PFSK-1 (cell line): ENCODE results near the gene C10orf53.

Source experiments
- FOXP2 ChIP-seq: optimal IDR thresholded peaks from 2 replicates; pipeline ENCODE3; 2011; ENCODE audit warnings: borderline replicate concordance, control low read depth, inconsistent platforms; ENCODE audit not compliant: insufficient read depth; ENCODE audit errors: extremely low read length, extremely low read depth
- POLR2AphosphoS5 ChIP-seq: IDR thresholded peaks from 2 replicates; pipeline ENCODE4 v1.6.1; 2012; ENCODE audit warnings: low read depth, mild to moderate bottlenecking, control low read depth, low read length, moderate library complexity
- REST ChIP-seq, 2 experiments: IDR thresholded peaks; 2 replicates each; pipeline versions ENCODE4 v1.6.1 to v1.8.0; 2011 to 2012; ENCODE audit warnings: low read depth in 2 of 2, low read length in 2 of 2, control low read depth in 1 of 2, inconsistent platforms in 1 of 2, mild to moderate bottlenecking in 1 of 2, moderate library complexity in 1 of 2; ENCODE audit not compliant: insufficient read depth in 1 of 2
- SIN3A ChIP-seq: IDR thresholded peaks from 2 replicates; pipeline ENCODE4 v1.6.1; 2012; ENCODE audit warnings: mild to moderate bottlenecking, low read length, moderate library complexity, borderline replicate concordance; ENCODE audit not compliant: insufficient read depth
- TAF1 ChIP-seq: IDR thresholded peaks from 2 replicates; pipeline ENCODE4 v1.6.1; 2012; ENCODE audit warnings: low read length, control low read depth, borderline replicate concordance; ENCODE audit not compliant: insufficient read depth

C10orf53 gene

GRCh38 chr10:49647554-49647953, 31.9 kb upstream of the C10orf53 start:
- TF ChIP-seq TAF1 (no peak), SIN3A (no peak), REST (IDR thresholded peaks at IDR 0.05; ENCODE audit: insufficient read depth in 1 of 2, low read depth in 2 of 2, low read length in 2 of 2) (no peak), FOXP2 (no peak), POLR2AphosphoS5 (no peak)

DNA sequence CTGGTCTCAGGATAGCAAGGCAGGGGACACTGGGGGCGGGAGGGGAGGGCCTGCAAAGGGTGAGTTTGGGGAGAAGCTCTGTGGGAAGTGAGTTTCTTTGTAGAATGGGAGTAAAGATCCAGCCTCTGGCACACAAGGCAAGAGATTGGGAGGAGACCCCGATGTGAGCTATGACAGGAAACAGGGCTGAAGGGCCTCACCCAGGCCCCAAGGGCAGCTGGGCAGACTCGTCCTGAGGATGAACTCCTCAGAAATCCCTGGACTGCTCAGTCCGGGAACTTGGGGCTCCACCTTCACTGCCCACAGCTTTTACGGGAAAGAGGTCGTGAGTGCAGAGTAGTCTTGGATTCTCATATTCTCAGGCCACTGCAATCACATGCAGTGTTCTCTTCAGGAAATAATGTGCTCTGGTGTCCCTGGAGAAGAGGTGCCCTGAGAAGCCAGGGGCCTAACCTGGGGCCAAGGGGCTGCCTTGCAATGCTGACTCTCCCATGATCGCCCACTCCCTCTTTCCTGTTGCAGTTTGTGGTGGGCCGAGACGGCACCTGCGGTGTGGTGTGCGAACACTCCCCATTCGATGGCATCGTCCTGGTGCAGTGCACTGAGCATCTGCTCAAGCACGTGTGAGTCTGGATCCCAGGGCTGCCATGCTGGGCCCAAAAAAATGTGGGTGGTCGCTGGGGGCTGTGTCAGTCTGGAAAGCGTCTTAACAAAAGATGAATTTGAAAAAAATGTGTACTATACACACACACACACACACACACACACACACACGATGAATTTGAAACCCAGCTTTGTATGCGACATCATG, 31.3 kb upstream of the C10orf53 start:
- no peak for TF ChIP-seq POLR2AphosphoS5
- no peak for TF ChIP-seq SIN3A
- no peak for TF ChIP-seq TAF1
- no peak for TF ChIP-seq FOXP2
- no peak for TF ChIP-seq REST (IDR thresholded peaks at IDR 0.05; ENCODE audit: insufficient read depth in 1 of 2, low read depth in 2 of 2, low read length in 2 of 2)

DNA sequence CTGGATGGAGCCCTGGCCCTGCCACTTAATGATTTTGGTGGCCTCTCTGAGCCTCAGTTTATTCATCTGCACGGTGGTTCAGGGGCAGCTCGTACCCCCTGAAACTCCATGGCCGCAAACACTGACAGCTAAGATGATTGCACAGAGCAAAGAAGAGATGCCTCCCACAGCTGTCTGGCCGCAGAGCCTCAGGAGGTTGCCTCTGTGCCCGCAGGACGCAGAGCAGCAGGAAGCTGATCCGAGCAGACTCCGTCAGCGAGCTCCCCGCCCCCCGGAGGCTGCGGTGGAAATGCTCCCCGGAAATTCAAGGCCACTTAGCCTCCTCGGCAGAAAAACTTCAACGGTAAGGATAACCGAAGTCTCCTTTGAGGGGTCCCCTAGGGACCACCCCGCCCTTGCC, 30.2 kb upstream of the C10orf53 start:
- no peak for TF ChIP-seq REST (IDR thresholded peaks at IDR 0.05; ENCODE audit: insufficient read depth in 1 of 2, low read depth in 2 of 2, low read length in 2 of 2)
- no peak for TF ChIP-seq FOXP2
- TF ChIP-seq POLR2AphosphoS5: no peak
- no peak for TF ChIP-seq SIN3A
- TF ChIP-seq TAF1: no peak

DNA sequence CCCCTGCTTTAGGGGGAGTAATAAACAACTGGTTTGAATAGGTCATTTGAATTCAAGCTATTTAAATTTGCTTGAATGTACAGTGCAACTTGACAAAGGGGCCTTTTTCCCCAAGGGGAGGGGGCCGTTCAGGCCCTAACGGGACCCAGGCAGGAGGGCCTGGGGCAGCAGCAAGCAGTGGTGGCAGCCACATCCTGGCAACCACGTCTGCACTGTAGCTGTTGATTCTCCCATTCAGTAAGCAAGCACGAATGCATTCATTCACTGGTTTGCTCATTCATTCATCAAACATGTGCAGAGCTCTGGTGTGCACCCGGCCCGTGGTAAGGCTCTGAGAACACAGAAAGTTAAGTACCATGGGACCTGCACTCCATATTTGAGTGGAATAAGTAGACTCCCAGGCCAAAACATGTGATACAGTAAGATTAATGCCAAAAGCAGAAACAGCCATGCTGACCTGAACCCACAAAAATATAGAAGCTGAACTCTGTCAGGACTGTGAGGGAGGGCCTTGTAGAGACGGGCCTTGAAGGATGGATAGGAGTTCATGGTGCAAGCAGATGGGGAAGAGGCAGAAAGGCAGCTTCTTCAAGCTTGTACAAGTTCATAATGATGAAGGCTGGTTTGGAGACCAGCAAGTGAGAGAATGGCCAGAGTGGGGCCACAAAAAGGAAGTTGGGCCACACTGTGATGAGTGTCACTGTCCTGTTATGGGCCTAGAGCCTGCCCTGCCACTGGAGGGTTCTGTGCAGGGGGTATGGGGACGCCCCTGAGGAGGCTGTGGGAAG, 29.3 kb upstream of the C10orf53 start:
- no peak for TF ChIP-seq FOXP2
- TF ChIP-seq TAF1: no peak

- no peak for TF ChIP-seq TAF1
- no peak for TF ChIP-seq SIN3A
- no peak for TF ChIP-seq POLR2AphosphoS5
- no peak for TF ChIP-seq FOXP2
- TF ChIP-seq REST (IDR thresholded peaks at IDR 0.05; ENCODE audit: insufficient read depth in 1 of 2, low read depth in 2 of 2, low read length in 2 of 2): no peak
Measured at GRCh38 chr10:49650724-49651034, 28.8 kb upstream of the C10orf53 start.
